ENCODE results near the gene PYGB. TPM values are rescaled to one million over a fixed set of nuclear protein-coding genes. Genes with fewer than 3 reads are reported as not detected.

PYGB gene
- total RNA-seq, 6 donors from 2014 or later, result 59.4 to 128 (median 98.4) TPM

DNA sequence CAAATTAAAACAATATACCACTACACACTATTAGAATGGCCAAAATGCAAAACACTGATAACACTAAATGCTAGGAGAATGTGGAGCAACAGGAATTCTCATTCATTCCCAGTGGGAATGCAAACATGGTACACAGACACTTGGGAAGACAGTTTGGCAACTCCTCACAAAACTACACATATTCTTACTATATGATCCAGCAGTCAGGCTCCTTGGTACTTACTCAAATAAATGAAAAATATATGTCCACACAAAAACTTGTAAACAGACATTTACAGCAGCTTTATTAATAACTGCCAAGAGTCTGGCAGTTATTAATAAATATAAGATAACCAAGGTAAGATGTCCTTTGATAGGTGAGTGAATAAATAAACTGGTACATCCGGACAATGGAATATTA, 97.8 kb downstream of the PYGB start:
- TF ChIP-seq POLR2A (IDR thresholded peaks at IDR 0.05) (no peak), EP300 (IDR thresholded peaks at IDR 0.05) (no peak)
- H3K9me3 ChIP-seq, result no peaks in the 10 kb centered on the region
- WGBS, 2 donors, result 96 to 100% methylated on average over 1 of the region's 1 CpG

DNA sequence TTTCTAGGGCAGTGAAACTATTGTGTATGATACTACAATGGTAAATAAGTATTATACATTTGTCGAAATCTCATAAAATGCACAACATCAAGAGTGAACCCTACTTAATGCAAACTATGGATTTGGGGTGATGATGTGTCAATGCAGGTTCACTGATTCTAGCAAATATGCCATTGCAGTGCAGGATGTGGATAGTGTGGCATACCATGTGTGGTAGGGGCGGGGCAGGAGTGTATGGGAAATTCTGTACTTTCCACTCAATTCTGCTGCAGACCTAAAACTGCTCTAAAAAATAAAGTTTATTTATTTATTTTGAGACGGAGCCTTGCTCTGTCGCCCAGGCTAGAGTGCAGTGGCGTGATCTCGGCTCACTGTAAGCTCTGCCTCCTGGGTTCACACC, 98.5 kb downstream of the PYGB start:
- DNase-seq (no peak), ATAC-seq (ENCODE audit: low FRiP score in 2 of 2) (no peak)
- TF ChIP-seq POLR2A (IDR thresholded peaks at IDR 0.05) (no peak), EP300 (IDR thresholded peaks at IDR 0.05) (no peak), POLR2AphosphoS5 (IDR thresholded peaks at IDR 0.05) (no peak)
- TF ChIP-seq, protein P1, sequence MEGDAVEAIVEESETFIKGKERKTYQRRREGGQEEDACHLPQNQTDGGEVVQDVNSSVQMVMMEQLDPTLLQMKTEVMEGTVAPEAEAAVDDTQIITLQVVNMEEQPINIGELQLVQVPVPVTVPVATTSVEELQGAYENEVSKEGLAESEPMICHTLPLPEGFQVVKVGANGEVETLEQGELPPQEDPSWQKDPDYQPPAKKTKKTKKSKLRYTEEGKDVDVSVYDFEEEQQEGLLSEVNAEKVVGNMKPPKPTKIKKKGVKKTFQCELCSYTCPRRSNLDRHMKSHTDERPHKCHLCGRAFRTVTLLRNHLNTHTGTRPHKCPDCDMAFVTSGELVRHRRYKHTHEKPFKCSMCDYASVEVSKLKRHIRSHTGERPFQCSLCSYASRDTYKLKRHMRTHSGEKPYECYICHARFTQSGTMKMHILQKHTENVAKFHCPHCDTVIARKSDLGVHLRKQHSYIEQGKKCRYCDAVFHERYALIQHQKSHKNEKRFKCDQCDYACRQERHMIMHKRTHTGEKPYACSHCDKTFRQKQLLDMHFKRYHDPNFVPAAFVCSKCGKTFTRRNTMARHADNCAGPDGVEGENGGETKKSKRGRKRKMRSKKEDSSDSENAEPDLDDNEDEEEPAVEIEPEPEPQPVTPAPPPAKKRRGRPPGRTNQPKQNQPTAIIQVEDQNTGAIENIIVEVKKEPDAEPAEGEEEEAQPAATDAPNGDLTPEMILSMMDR (IDR thresholded peaks at IDR 0.05), result no peak
- Histone ChIP-seq H3K9me3 (no peaks in the 10 kb centered on the region), H3K4me1 (no peaks in the 10 kb centered on the region), H3K27me3 (no peaks in the 10 kb centered on the region), H3K27ac (no peak overlapping the region), H3K36me3 (no peaks in the 10 kb centered on the region), H3K4me3 (no peak overlapping the region)
- 96 to 98% methylated on average over 6 of the region's 6 CpGs for WGBS, 2 donors

More for the DNA sequence above, 97.8 kb downstream of the PYGB start:
- Histone ChIP-seq H3K4me1 (no peaks in the 10 kb centered on the region), H3K4me3 (no peak overlapping the region), H3K36me3 (no peaks in the 10 kb centered on the region), H3K27me3 (no peaks in the 10 kb centered on the region), H3K27ac (no peak overlapping the region)
- no peak for DNase-seq
- no peak for ATAC-seq (ENCODE audit: low FRiP score in 2 of 2)

Small RNAs within 50 kb of the gene (small RNA-seq; reads per million reads assigned to genes)
- gene AL035252.4 (0 reads per million in 4 donors), gene AL121772.2 (0 reads per million in 4 donors), gene RF00019 (0 reads per million in 4 donors)

Other genes with a start within 250 kb of the PYGB start
- 100 to 1,000 TPM in 1 of 6 donors, 10 to 100 TPM in 5; 39.7 to 122 (median 58.1) TPM for gene ACSS1, start 189.9 kb upstream of the PYGB start, total RNA-seq
- not detected for gene VSX1, start 165.9 kb upstream of the PYGB start, total RNA-seq
- gene ENTPD6, start 52.4 kb upstream of the PYGB start, total RNA-seq, result 100 to 1,000 TPM in 2 of 6 donors, 10 to 100 TPM in 4; 53.7 to 170 (median 81.7) TPM
- gene ABHD12, start 142.8 kb downstream of the PYGB start, total RNA-seq, result 100 to 1,000 TPM in 1 of 6 donors, 10 to 100 TPM in 5; 38.3 to 132 (median 74.5) TPM
- 1 to 10 TPM in 2 of 6 donors, under 1 TPM in 4; under 0.01 to 1.8 (median 0.77) TPM for gene GINS1, start 159.6 kb downstream of the PYGB start, total RNA-seq